Neural crest cell (in vitro differentiated cells): Measurements from ENCODE around the gene C1RL. TPM values are rescaled to one million over a fixed set of nuclear protein-coding genes. Genes with fewer than 3 reads are reported as not detected.

Experiments used
- DNase-seq: peaks from one replicate; pipeline ENCODE4 v3.0.0; 2021; ENCODE audit warnings: low read depth, mixed read lengths, low spot score
- H3K27ac Mint-ChIP-seq: one replicate; pipeline ENCODE4 v1.8.0; 2021; ENCODE audit warnings: mild to moderate bottlenecking, mixed read lengths; ENCODE audit not compliant: unreplicated experiment
- H3K27me3 Mint-ChIP-seq: 2 replicates; pipeline ENCODE4 v1.8.0; 2021; ENCODE audit warnings: low read depth, mild to moderate bottlenecking, mixed read lengths
- H3K36me3 Mint-ChIP-seq: 2 replicates; pipeline ENCODE4 v1.8.0; 2021; ENCODE audit warnings: low read depth, mild to moderate bottlenecking, mixed read lengths
- H3K4me1 Mint-ChIP-seq: 2 replicates; pipeline ENCODE4 v1.8.0; 2021; ENCODE audit warnings: mixed read lengths
- H3K4me3 Mint-ChIP-seq: one replicate; pipeline ENCODE4 v1.8.0; 2021; ENCODE audit warnings: mild to moderate bottlenecking, mixed read lengths
- H3K9me3 Mint-ChIP-seq: 2 replicates; pipeline ENCODE4 v1.8.0; 2021; ENCODE audit warnings: mixed read lengths
- total RNA-seq: library from RNA; stranded (reverse); gene quantifications from 2 replicates; pipeline ENCODE4 v1.2.1, GENCODE V29; 2021
- TF ChIP-seq, protein P1 (sequence below): fragments of 200-600 bp; sonication (generic); conservative IDR thresholded peaks from 2 replicates; pipeline ENCODE4 v1.5.0; 2021; ENCODE audit warnings: antibody characterized with exemption, mild to moderate bottlenecking

The C1RL gene
- total RNA-seq, 1 donor from 2014 or later, result 12.8 TPM

DNA sequence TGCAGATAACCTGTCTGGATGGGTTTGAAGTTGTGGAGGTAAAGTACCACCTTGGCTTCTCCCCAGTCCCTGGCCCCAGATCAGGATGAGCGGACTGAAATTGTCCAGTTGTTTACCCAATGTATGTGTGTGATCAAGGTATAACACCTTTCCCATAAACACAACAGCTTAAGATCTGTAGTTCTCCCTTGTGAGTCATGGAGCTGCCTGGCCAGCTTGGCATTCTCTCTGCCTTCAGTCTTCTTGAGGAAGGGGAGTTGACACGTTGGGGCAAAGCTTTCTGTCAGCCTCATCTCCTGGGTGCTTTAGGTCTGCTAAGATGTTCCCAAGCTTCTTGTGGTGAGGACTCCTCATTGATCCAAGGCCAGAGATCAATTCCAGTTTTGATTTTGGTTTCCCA lies 42.4 kb downstream of the C1RL start:
- DNase-seq, result no peak
- Mint-ChIP-seq H3K4me3 (no peak overlapping the region), H3K27me3 (no peaks in the 10 kb centered on the region), H3K27ac (no peak overlapping the region), H3K36me3 (no peaks in the 10 kb centered on the region), H3K4me1 (no peaks in the 10 kb centered on the region), H3K9me3 (no peaks in the 10 kb centered on the region)
- TF ChIP-seq, protein P1, sequence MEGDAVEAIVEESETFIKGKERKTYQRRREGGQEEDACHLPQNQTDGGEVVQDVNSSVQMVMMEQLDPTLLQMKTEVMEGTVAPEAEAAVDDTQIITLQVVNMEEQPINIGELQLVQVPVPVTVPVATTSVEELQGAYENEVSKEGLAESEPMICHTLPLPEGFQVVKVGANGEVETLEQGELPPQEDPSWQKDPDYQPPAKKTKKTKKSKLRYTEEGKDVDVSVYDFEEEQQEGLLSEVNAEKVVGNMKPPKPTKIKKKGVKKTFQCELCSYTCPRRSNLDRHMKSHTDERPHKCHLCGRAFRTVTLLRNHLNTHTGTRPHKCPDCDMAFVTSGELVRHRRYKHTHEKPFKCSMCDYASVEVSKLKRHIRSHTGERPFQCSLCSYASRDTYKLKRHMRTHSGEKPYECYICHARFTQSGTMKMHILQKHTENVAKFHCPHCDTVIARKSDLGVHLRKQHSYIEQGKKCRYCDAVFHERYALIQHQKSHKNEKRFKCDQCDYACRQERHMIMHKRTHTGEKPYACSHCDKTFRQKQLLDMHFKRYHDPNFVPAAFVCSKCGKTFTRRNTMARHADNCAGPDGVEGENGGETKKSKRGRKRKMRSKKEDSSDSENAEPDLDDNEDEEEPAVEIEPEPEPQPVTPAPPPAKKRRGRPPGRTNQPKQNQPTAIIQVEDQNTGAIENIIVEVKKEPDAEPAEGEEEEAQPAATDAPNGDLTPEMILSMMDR, result no peak

DNA sequence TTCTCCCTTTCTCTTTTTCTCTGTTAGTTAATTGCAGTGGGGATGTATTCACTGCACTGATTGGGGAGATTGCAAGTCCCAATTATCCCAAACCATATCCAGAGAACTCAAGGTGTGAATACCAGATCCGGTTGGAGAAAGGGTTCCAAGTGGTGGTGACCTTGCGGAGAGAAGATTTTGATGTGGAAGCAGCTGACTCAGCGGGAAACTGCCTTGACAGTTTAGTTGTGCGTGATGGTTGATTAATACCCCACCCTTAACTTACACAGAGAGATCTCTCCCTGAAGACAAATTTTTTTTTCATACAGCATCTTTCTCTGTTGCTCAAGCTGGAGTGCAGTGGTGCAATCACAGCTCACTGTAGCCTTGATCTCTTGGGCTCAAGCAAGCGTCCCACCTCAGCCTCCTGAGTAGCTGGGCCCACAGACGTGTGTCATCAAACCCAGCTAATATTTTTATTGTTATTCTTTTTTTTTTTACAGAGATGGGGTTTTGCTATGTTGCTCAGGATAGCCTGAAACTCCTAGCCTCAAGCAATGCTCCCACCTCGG lies 43.9 kb downstream of the C1RL start:
- TF ChIP-seq, protein P1, result no peak
- Mint-ChIP-seq H3K36me3 (no peaks in the 10 kb centered on the region), H3K4me3 (no peak overlapping the region), H3K9me3 (no peaks in the 10 kb centered on the region), H3K4me1 (no peaks in the 10 kb centered on the region), H3K27ac (no peak overlapping the region), H3K27me3 (peaks cover 10% of the 10 kb centered on the region)
- no peak for DNase-seq

DNA sequence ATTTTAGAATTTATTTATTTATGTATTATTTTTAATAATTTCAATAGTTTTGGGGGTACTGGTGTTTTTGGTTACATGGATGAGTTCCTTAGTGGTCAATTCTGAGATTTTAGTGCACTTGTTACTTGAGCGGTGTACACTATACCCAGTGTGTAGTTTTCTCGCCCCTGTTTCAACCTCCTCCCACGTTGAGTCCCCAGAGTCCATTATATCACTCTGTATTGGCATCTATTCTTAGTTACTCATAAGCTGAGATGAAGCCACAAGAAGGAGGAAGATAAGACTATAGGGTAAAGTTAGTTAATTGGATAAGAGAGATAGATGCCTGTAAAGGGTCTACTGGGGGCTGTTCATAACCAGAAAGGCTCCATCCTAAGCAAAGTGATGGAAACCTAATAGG lies 44.5 kb downstream of the C1RL start:
- Mint-ChIP-seq H3K4me1 (no peaks in the 10 kb centered on the region), H3K27ac (no peak overlapping the region), H3K27me3 (peaks cover 12% of the 10 kb centered on the region), H3K9me3 (no peaks in the 10 kb centered on the region), H3K4me3 (no peak overlapping the region), H3K36me3 (no peaks in the 10 kb centered on the region)
- DNase-seq, result no peak
- TF ChIP-seq, protein P1, result no peak

DNA sequence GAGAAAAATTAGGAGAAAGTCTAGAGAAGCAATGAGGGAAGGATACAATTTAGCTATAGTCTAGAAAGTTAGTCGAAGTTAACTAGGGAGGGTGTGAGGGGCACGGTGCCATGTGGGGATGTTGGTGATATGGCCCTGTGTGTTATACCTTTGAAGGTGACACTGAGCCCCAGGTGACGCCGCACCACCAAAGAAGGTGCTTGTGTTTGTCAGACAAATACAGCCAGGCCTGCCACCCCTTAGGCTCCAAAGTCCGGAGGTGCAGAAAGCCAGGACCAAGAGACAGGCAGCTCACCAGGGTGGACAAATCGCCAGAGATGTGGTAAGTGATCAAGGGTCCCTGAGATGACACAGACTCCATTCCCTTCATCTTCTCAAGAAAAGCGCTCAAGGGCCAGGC lies 47.4 kb downstream of the C1RL start:
- no peak for DNase-seq
- H3K27ac Mint-ChIP-seq, result no peak overlapping the region
- H3K27me3 Mint-ChIP-seq, result peaks cover 17% of the 10 kb centered on the region
- H3K36me3 Mint-ChIP-seq, result no peaks in the 10 kb centered on the region
- TF ChIP-seq, protein P1, result no peak
- no peaks in the 10 kb centered on the region for H3K4me1 Mint-ChIP-seq
- no peak overlapping the region for H3K4me3 Mint-ChIP-seq
- H3K9me3 Mint-ChIP-seq, result no peaks in the 10 kb centered on the region

DNA sequence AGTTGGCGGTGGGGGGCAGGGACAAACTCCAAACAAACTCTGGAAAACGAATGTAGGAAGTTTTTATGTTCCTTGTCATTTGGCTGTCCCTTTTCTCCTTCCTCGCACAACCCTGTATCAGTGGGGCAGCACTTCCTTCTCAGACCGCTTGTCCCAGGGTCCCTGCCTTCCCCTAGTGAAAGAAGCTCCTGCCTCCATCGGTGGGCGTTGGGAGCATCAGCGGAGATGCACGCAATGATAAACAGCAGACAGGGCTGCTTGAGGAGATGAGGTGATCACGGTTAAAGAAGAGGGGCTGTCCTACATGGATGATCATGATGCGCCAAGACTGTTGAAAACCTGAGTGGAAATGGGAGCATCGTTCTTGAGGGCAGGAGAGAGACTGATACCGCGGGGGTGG lies 47.9 kb downstream of the C1RL start:
- Mint-ChIP-seq H3K9me3 (no peaks in the 10 kb centered on the region), H3K4me3 (no peak overlapping the region), H3K27me3 (peaks cover 17% of the 10 kb centered on the region), H3K36me3 (no peaks in the 10 kb centered on the region), H3K4me1 (no peaks in the 10 kb centered on the region), H3K27ac (peak overlapping the region; percentile 39)
- DNase-seq, result no peak
- TF ChIP-seq, protein P1, result no peak
